HG03097 (cell line): ENCODE results near the gene PROSER2.

Experiments used
- ATAC-seq: cut with Tn5 transposase; IDR thresholded peaks from one replicate; pipeline ENCODE4 v1.9.1; 2021; ENCODE audit not compliant: unreplicated experiment, low FRiP score

Gene PROSER2

DNA sequence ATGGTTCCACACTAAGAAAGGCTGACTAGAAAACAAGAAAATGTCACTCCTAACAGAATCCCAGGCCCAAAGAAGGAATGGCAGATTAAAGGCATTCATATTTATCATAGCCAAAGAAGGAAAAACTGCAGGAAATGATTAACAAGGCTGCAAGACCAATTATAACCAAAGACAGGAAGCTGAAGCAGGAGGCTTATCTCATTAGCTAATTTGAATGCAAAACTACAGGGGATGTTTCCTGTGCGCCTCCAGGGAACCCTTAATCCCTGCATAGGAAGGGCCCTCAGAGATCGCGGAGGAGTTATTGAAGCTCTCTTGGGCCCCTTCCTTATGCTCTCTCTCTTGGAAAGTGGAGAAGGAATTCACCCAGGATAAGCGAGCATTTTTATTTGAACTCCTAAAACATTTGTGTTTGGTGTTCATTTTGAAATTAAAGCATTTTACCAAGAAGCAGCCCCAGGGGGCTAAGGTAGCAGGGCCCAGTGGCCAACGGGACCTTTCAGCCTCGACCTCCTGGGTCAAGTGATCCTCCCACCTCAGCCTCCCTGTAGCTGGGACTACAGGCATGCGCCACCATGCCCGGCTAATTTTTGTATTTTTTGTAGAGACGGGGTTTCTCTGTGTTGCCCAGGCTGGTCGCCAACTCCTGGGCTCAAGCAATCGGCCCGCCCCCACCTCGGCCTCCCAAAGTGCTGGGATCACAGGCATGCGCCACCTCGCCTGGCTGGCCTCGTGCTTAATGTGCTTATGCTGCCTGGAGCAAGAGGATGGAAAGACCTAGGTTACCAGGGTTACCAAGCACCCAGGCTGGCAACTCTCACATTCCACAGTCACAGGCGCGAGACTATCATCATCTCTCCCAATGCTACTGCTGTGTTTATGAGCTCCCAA is 24.1 kb upstream of the PROSER2 start:
- no peak for ATAC-seq

- ATAC-seq, result no peak
Measured at GRCh38 chr10:11799736-11800080, 23.4 kb upstream of the PROSER2 start.

GRCh38 chr10:11804336-11804735 is 18.8 kb upstream of the PROSER2 start:
- no peak for ATAC-seq

- no peak for ATAC-seq
Measured at GRCh38 chr10:11805792-11806191, 17.4 kb upstream of the PROSER2 start.

GRCh38 chr10:11806706-11807105 is 16.4 kb upstream of the PROSER2 start:
- ATAC-seq, result no peak

DNA sequence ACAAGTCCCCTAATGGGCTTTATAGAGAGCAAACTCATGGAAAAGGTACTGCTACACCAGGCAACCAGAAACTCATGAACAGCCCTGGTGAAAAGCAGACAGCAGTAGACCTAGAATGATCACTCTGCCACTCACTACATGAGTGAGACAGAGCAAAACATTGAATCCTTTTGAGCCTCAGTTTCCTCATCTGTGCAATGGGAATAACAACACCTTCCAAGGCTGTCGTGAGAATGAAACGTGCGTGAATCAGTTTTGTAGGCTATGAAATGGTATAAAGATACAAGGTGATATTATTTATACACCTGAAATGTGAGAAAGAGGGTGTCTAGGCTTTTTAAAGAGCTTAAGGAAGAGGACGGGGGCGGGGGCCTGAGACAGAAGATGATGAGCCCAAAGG is 14.3 kb upstream of the PROSER2 start:
- ATAC-seq, result no peak

DNA sequence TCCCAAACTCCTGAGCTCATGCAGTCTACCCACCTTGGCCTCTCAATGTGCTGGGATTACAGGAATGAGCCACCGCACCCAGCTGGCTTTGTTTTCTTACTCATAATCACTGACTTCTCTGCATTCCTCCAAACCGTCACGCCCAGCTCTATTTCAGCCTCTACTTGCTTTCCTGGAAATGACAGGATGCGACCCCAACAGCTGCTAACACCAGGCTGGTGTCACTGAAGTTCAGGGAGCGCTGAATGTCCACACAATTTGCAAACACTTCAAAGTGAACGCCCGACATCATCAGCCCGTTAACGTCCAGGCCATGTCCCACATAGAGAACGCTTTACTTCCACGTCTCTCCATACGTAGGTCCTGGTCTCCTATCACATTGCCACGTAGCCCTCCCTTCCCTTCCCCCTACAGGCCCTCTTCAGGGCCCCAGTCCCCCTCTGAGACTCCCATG is 12.8 kb upstream of the PROSER2 start:
- no peak for ATAC-seq

DNA sequence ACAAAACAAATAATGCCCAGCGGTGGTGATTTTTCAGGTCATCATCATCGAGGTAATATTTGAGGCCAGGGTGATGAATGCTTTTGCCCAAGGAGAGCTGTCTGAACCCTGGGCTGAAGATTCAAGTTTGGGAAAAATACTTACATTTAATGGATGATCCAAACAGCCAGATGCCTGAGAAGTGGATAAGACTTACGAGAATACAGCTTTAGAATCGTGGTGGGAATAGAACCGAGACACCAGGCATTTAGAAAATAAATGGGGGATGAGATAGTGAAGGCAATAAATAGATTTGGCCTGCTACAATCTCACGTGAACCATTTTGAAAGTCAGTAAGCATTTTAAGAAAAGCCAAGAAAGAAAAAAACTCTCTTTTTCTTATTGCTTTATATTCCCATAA is 12.2 kb upstream of the PROSER2 start:
- ATAC-seq, result no peak

- ATAC-seq, result no peak
Measured at GRCh38 chr10:11813177-11813576, 10.0 kb upstream of the PROSER2 start.

- no peak for ATAC-seq
Measured at GRCh38 chr10:11813855-11814567, 9.1 kb upstream of the PROSER2 start.

GRCh38 chr10:11819027-11819426 is 4.1 kb upstream of the PROSER2 start:
- ATAC-seq, result no peak

GRCh38 chr10:11822026-11822756 is 965 bp upstream of the PROSER2 start:
- no peak for ATAC-seq

DNA sequence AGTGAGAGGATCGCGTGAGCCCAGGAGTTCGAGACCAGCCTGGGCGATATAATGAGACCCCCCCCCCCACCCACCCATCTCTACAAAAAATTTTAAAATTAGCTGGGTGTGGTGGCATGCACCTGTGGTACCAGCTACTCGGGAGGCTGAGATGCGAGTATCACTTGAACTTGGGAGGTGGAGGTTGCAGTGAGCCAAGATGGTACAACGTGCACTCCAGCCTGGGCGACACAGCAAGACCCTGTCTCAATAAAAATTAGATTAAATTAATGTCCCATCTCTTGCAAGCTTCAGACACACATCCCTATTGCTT is 391 bp upstream of the PROSER2 start:
- ATAC-seq, result no peak

DNA sequence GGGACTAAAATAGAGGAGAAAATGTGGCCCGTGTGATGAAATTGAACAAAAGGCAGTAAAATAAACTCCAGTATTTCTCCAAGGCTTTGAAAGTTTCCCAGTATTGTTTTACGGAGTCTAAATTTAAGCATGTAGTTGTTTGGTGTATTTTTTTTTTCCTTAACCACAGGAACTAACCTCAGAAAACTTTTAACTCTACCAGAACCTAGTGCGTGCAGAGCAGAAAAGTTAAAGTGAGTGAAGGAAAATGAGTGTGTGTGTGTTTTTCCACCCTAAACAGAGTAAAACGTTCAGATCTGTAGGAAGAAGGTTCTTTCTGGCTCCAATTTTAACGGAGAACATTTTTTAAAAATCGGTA is 812 bp downstream of the PROSER2 start:
- ATAC-seq, result no peak

- no peak for ATAC-seq
Measured at GRCh38 chr10:11824376-11824775, 1.2 kb downstream of the PROSER2 start.

- no peak for ATAC-seq
Measured at GRCh38 chr10:11824825-11825224, 1.7 kb downstream of the PROSER2 start.

DNA sequence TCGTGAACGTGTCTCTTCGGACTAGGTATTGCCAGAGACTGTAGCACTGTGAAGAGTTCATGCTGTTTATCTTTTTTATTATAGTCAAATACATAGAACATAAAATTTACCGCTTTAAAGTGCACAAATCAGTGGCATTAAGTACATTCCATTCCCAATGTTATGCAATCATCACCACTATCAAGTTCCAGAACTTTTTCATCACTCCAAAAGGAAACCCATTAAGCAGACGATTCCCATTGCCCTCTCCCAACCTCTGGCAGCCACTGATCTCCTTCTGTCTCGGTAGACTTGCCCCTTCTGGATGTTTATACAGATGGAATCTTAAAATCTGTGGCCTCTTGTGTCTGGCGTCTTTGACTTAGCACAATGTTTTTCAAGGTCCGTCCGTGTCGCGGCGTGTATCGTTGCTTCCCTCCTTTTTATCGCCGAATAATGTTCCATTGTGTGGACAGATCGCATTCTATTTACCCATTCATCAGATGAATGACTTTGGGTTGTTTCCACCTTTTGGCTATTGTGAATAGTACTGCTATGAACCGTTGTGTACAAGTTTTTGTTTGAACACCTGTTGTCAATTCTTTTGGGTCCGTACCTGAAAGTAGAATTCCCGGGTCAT is 2.7 kb downstream of the PROSER2 start:
- no peak for ATAC-seq

DNA sequence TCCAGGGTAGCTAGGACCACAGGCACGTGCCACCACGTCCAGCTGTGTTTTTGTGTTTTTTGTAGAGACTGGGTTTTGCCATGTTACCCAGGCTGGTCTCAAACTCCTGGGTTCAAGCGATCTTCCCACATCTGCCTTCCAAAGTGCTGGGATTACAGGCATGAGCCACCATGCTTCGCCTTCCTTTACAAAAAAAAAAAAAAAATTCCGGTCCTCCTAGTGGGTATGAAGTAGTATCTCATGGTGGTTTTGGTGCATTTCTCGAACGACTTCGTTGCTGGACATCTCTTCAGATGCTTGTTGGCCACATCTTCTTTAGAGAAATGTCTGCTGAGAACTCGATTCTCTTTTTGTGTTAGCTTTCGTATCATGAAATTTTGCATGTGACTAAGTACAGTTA is 3.9 kb downstream of the PROSER2 start:
- no peak for ATAC-seq

- no peak for ATAC-seq
Measured at GRCh38 chr10:11827414-11827813, 4.3 kb downstream of the PROSER2 start.

DNA sequence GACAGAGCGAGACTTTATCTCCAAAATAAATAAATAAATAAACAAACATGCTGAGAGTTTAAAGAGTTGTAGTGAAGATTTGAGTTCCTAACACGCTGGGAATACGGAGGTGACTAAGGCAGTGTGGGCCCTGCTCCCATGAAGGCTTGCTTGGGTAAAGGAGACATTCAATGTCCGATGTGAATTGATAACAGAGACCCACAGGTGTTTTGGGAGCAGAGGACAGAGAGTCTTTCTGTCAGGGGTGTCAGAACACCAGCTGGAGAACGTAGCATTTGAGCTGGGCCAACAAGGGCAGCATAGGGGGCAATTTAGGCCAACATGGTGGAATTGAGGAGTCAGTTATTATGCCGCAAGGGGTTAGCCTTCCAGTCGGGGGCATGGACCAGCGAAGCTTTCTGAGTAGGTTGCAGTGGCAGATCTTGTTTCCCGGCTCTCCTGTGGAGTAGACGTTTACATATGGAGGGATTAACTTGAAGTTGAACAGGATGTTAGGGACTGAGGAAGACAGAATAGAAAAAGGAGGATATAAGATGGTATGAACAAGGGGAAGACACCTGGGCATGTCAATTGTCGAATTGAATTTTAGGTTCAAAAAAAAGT is 5.6 kb downstream of the PROSER2 start:
- ATAC-seq, result no peak
